ENCODE data around the gene NDFIP2.

DNA sequence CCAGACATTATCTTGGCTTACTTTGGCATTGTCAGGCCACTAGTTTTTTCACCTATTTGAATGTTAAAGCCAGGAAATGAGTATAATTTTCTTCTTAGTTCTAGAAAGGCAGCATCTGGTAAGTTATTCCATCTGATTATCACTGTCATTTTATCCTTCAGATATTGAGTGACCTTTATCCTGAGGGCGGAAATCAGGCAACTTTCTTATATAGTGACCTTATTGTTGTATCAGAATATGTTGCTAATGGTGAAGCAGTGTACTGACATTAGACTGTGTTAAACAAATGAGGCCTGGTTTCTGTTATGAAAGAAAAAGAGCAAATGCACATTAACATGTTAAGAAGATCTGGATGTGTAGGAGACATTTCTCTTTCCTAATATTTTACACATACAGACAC is 5.4 kb upstream of the NDFIP2 start:
- TF ChIP-seq, protein P1, sequence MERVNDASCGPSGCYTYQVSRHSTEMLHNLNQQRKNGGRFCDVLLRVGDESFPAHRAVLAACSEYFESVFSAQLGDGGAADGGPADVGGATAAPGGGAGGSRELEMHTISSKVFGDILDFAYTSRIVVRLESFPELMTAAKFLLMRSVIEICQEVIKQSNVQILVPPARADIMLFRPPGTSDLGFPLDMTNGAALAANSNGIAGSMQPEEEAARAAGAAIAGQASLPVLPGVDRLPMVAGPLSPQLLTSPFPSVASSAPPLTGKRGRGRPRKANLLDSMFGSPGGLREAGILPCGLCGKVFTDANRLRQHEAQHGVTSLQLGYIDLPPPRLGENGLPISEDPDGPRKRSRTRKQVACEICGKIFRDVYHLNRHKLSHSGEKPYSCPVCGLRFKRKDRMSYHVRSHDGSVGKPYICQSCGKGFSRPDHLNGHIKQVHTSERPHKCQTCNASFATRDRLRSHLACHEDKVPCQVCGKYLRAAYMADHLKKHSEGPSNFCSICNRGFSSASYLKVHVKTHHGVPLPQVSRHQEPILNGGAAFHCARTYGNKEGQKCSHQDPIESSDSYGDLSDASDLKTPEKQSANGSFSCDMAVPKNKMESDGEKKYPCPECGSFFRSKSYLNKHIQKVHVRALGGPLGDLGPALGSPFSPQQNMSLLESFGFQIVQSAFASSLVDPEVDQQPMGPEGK (CRISPR knock-in tag; IDR thresholded peaks at IDR 0.05; ENCODE audit: borderline replicate concordance): no peak
- no peak for TF ChIP-seq ARNTL (CRISPR knock-in tag; IDR thresholded peaks at IDR 0.05; ENCODE audit: borderline replicate concordance, low read depth)
